Immature natural killer cell (primary cell): ENCODE measurements around the gene PVALEF. TPM values are rescaled to one million over a fixed set of nuclear protein-coding genes. Genes with fewer than 3 reads are reported as not detected.

Experiments used
- DNase-seq, 3 donors: peaks; one replicate each; pipeline ENCODE4 v3.0.0; 2022; ENCODE audit warnings: mixed read lengths in 1 of 3
- H3K27ac Mint-ChIP-seq, 6 donors: one replicate each; pipeline ENCODE4 v1.8.0; 2020; ENCODE audit warnings: mixed read lengths in 6 of 6, mild to moderate bottlenecking in 5 of 6, inconsistent platforms in 4 of 6, moderate library complexity in 3 of 6
- H3K27me3 Mint-ChIP-seq, 3 donors: one replicate each; pipeline ENCODE4 v1.8.0; 2020 to 2021; ENCODE audit warnings: low read depth in 3 of 3, mild to moderate bottlenecking in 3 of 3, mixed read lengths in 3 of 3, moderate library complexity in 3 of 3, inconsistent platforms in 1 of 3
- H3K36me3 Mint-ChIP-seq, 3 donors: one replicate each; pipeline ENCODE4 v1.8.0; 2020; ENCODE audit warnings: mixed read lengths in 3 of 3, inconsistent platforms in 2 of 3, mild to moderate bottlenecking in 2 of 3
- H3K4me1 Mint-ChIP-seq, 2 donors: one replicate each; pipeline ENCODE4 v1.8.0; 2020; ENCODE audit warnings: inconsistent platforms in 2 of 2, mild to moderate bottlenecking in 2 of 2, mixed read lengths in 2 of 2, moderate library complexity in 1 of 2
- H3K4me3 Mint-ChIP-seq, 5 donors: one replicate each; pipeline ENCODE4 v1.8.0; 2020; ENCODE audit warnings: mild to moderate bottlenecking in 5 of 5, mixed read lengths in 5 of 5, inconsistent platforms in 3 of 5, moderate library complexity in 3 of 5
- H3K9me3 Mint-ChIP-seq, 6 donors: one replicate each; pipeline ENCODE4 v1.8.0; 2020; ENCODE audit warnings: mild to moderate bottlenecking in 6 of 6, mixed read lengths in 6 of 6, inconsistent platforms in 4 of 6, moderate library complexity in 3 of 6
- polyA plus RNA-seq, 3 donors: library from polyadenylated mRNA; unstranded; fragments of 300-500 nt; fragmentation: Illumina TruSeq; gene quantifications; one replicate each; pipeline ENCODE4 v1.2.3, GENCODE V29; 2021

The PVALEF gene
- not detected for polyA plus RNA-seq

DNA sequence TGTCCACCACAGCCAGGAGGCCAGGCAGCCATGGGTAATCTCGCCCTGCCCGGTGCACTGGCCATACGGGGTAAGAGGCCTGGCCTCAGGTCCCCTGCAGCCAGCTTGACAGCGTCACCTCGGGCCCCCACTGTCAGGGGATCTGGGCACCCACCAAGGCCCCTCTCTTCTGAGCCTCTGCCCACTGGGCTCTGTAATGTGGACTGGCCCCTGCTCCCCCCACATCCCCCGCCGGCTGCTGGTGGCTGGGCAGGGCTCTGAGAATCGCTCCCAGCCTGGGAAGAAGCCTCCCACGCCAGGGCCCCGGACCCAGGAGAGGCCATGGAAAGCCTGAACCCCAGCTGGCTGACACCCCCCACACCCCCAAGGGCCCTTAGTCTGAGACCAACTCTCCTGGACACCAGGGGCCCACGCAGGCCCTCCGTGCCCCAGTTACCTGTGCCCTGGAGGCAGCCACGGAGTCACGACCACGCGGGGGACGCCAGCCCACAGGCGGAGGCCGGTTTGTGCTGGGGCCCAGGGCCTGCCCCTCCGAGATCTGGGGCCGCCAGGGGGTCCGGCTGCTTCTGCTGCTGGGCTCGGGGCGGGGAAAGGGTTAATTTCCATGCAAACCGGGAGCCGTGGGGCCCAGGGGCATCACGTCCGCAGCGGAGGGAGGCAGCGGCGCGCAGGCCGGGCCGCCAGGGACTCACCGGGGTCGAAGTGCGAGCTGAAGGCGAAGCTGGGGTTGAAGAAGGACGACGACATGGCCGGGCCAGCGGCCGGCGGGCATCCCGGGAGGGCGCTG, at the start of gene PVALEF:
Gene PVALEF (plus strand): TSS at position 262 of the 787 bp plus-strand sequence. CDS start 15,720 bp downstream, outside the sequence.
- Mint-ChIP-seq H3K27me3 (peaks cover 0 to 5% (median 0%) of the 10 kb centered on the region in 3 donors), H3K4me1 (peaks cover 4 to 9% of the 10 kb centered on the region in 2 donors), H3K36me3 (no peaks in the 10 kb centered on the region), H3K27ac (no peak within 1 kb of the TSS), H3K9me3 (no peaks in the 10 kb centered on the region), H3K4me3 (peak within 1 kb of the TSS in 4 of 5 donors; percentile 24 to 59 (median 49))
- DNase-seq = no peak

DNA sequence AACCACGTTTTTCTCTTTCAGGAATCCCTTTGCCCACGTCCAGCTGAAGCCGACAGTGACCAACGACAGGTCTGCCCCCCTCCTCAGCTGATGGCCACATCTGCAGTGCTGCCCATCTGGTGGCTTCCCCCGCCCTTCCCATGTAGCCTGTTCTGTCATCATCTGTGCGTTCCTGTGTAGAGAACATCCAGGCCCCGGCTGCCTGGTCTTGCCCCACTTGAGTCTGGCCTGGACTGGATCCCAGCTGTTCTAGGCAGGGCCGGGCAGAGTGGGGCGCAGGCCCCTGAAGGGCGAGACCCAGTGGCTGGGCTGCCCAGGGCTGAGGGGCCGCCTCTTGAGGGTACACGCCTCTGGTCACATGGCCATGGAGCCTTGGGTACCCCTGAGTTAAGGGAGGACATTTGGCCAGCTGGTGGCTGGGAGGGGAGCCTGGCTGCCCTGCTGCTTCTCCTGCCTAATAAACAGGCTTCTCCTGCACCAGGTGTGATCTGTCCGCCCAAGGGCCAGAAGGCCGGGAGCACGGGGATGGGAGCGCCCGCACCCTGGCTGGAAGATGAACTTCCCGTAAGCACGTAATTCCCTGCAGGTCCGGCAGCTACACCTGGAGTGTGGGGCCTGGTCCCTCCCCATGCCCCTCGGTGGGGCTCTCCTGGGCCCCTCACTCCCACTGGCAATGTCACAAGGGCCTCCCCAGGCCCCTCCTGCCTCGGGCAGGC, 49.4 kb upstream of the PVALEF start:
- Mint-ChIP-seq H3K9me3 (no peaks in the 10 kb centered on the region), H3K36me3 (no peaks in the 10 kb centered on the region), H3K4me3 (no peak overlapping the region), H3K27ac (no peak overlapping the region), H3K4me1 (peaks cover 0 to 1% of the 10 kb centered on the region in 2 donors), H3K27me3 (peaks cover 0 to 3% (median 0%) of the 10 kb centered on the region in 3 donors)
- no peak for DNase-seq

DNA sequence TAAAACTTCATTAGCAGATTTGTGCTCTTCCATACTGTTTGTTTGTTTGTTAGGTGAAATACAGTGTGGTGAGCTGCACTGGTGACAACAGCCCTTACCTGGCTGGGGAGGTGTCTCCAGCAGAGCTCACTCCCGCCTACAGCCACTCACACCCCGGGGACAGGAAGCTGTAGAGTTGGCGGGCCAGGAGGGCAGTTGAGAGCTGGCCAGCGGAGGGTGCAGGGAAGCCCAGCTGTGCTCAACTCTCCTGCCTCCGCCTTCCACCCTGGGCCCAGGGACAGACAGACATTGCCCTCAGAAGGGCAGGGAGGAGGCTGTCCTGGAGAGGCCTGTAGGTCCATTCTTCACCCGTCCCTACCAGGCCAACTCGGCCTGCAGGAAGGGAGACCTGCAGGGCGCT, 48.6 kb upstream of the PVALEF start:
- Mint-ChIP-seq H3K9me3 (no peaks in the 10 kb centered on the region), H3K27ac (no peak overlapping the region), H3K4me1 (peaks cover 0 to 1% of the 10 kb centered on the region in 2 donors), H3K4me3 (no peak overlapping the region), H3K27me3 (peaks cover 0 to 3% (median 0%) of the 10 kb centered on the region in 3 donors), H3K36me3 (no peaks in the 10 kb centered on the region)
- no peak for DNase-seq

DNA sequence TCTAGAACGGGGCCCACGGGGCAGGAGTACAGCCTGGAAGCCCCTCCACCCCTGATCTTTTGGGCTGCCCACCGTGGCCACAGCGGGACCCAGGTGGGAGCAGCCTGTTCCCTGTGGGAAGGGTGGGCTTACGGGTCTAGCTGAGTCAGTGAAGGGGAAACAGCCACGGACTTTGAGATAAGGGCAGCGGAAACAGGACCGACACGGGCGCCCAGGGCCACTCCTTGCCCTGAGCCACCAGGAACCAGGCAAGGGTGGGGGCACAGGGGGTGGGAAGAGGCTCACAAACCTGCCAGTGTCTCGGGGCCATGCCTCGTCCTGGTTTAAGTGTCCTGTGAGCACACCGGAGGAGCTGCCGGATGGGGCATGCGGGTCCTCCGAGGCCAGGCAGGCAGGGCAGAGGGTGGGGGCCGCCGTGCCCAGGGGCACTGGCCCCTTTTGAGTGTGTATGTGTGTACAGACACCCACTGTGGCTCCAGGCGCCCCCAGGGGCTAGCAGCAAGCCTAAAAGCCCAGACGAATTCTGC, 47.6 kb upstream of the PVALEF start:
- Mint-ChIP-seq H3K4me1 (peaks cover 0 to 1% of the 10 kb centered on the region in 2 donors), H3K9me3 (no peaks in the 10 kb centered on the region), H3K27me3 (peaks cover 0 to 3% (median 0%) of the 10 kb centered on the region in 3 donors), H3K36me3 (no peaks in the 10 kb centered on the region), H3K4me3 (no peak overlapping the region), H3K27ac (no peak overlapping the region)
- DNase-seq = no peak

DNA sequence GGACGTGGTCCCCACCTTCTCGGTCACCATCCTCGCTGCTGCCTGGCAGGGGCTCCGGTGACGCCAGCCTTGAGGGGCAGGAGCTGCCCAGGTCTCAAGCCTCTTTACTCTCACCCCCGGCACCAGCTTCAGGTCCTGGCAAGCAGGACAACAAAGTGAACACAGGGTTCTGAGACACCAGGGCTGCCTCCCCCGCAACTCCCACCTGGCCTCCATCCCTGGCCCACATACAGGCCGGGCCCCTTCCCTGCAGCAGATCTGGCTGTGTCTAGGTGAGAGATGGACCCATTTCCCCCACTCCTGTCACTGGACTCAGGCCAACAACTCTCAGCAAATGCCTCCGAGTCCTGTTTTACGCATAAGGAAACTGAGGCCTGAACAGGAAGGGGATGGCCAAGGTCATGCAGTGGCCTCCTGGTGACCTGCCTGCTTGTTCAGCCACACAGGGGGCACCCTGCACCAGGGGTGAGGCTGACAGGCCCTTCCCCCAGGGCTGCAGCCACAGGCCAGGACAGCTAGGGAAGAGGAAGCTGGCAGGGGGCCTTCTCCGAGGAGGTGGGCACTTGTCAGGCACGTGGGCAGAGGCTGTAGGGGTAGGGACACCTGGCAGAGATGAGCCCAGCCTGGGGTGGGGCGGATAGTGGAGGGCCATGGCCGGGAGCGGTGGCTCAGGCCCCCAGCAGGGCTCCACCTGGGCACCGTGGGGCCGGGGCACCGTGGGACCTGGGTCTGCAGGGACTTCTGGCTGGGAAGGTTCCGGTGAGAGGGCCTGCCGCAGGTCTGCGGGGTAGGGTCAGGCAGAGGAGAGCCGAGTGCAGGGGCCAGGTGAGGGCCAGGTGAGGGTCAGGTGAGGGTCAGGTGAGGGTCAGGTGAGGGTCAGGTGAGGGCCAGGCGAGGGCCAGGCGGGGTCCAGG, 46.7 kb upstream of the PVALEF start:
- Mint-ChIP-seq H3K4me1 (peaks cover 0 to 1% of the 10 kb centered on the region in 2 donors), H3K27me3 (peaks cover 0 to 3% (median 0%) of the 10 kb centered on the region in 3 donors), H3K36me3 (no peaks in the 10 kb centered on the region), H3K27ac (peak overlapping the region in 1 of 6 donors; percentile 64), H3K4me3 (peak overlapping the region in 3 of 5 donors; percentile 30 to 46 (median 33)), H3K9me3 (no peaks in the 10 kb centered on the region)
- DNase-seq = no peak

DNA sequence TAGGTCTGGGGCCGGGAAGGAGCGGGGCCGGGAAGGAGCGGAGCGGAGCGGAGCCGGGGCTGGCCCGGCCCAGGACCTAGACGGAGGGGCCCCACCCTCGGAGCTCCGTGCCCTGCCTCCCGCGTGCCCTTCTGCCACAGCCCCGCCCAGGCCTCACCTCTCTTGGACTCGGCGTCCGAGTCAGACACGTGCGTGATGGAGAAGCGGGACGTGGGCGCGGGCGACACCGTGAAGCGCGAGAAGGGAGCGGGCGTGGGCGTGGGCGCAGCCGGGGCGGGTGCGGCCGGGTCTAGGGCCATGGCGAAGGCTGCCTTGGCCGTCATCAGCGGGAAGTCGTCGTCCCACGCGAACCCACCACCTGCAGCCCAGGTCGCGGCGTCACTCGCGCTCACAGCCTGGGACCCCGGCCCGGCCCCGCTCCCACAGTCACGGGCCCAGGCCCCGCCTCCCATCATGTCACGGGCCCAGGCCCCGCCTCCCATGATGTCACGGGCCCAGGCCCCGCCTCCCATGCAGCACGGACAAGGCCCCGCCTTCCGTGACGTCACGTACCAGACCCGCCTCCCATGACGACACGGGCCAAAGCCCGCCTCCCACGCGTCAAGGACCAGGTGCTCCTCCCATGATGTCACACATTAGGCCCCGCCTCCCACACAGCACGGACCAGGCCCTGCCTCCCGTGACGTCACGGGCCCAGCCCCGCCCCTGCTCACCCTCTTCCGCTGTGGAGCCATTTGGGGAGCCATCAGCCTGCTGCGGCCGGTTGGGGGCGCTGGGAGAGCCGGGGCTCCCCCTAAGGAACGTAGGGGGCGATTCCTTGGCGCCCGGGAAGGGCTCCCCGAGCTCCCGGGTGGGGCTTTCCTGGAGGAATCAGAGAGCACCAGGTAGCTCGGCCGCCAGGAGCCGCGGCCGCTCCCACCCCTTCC, 45.8 kb upstream of the PVALEF start:
- Mint-ChIP-seq H3K36me3 (no peaks in the 10 kb centered on the region), H3K27ac (peak overlapping the region in 4 of 6 donors; percentile 70 to 85 (median 82)), H3K27me3 (peaks cover 0 to 3% (median 0%) of the 10 kb centered on the region in 3 donors), H3K4me3 (peak overlapping the region in 4 of 5 donors; percentile 48 to 65 (median 58)), H3K9me3 (no peaks in the 10 kb centered on the region), H3K4me1 (peaks cover 0 to 1% of the 10 kb centered on the region in 2 donors)
- peak; percentile 76 to 84 (median 82) for DNase-seq

DNA sequence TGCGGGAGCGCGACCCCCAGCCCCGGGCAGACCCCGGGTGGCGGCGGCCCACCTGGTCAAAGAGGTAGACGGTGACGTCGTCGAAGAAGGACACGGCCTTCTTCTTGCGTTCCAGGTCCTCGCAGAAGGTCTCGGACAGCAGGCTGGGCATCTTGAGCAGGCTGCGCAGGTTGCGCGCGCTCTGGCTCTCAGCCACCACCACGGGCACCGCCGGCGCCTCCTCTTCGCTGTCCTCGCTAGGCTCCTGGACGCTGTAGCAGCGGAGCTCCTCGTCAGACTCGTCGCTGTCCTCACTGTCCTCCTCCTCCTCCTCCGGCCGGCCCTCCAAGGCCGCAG, 45.2 kb upstream of the PVALEF start:
- no peak overlapping the region for H3K4me3 Mint-ChIP-seq
- H3K27ac Mint-ChIP-seq = no peak overlapping the region
- no peaks in the 10 kb centered on the region for H3K36me3 Mint-ChIP-seq
- peaks cover 0 to 3% (median 0%) of the 10 kb centered on the region in 3 donors for H3K27me3 Mint-ChIP-seq
- DNase-seq = no peak
- H3K9me3 Mint-ChIP-seq = no peaks in the 10 kb centered on the region
- peaks cover 0 to 1% of the 10 kb centered on the region in 2 donors for H3K4me1 Mint-ChIP-seq

DNA sequence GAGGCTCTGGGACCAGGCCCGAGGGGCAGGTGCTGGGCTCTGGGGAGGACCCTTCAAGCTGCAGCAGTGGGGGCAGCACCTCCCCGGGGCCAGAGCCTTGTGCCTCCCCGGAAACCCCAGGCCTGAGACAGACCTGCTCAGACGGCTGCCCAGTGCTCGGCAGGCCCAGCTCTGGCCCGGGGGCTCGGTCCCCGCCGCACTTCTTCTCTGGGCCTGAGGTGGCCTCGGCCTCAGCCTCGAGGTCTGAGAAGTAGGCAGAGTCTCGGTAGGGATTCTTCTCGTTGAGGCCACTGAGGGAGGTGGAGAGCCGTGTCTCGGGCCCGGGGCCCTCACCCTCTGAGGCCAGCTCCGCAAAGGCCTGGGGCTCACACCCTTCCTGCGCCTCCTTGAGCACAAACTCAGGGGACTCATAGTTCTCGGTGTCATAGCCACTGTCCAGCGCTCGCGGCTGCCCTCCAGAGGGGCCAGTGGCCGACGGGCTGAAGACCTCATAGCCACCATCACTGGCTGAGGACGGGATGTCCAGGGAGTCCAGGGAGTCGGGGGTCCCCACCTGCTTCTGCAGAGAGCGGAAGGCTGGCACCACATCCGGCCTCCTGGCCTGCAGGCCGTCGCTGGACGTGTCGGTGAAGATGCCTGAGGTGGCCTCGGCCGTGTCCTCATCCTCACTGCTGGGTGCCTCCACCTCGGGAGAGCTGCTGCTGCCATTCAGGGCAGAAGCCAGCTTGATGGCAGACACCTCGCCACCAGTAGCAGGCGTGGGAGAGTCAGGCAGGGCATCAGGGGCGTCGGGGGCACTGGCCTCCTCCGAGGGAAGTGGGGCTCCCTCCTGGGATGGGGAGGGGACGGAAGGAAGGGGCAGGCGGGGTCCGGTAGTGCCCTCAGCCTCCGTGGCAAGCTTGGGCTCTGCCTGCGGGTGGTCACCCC, 44.3 kb upstream of the PVALEF start:
- peaks cover 0 to 3% (median 0%) of the 10 kb centered on the region in 3 donors for H3K27me3 Mint-ChIP-seq
- no peaks in the 10 kb centered on the region for H3K36me3 Mint-ChIP-seq
- no peak overlapping the region for H3K4me3 Mint-ChIP-seq
- H3K9me3 Mint-ChIP-seq = no peaks in the 10 kb centered on the region
- peaks cover 0 to 1% of the 10 kb centered on the region in 2 donors for H3K4me1 Mint-ChIP-seq
- no peak overlapping the region for H3K27ac Mint-ChIP-seq
- no peak for DNase-seq

DNA sequence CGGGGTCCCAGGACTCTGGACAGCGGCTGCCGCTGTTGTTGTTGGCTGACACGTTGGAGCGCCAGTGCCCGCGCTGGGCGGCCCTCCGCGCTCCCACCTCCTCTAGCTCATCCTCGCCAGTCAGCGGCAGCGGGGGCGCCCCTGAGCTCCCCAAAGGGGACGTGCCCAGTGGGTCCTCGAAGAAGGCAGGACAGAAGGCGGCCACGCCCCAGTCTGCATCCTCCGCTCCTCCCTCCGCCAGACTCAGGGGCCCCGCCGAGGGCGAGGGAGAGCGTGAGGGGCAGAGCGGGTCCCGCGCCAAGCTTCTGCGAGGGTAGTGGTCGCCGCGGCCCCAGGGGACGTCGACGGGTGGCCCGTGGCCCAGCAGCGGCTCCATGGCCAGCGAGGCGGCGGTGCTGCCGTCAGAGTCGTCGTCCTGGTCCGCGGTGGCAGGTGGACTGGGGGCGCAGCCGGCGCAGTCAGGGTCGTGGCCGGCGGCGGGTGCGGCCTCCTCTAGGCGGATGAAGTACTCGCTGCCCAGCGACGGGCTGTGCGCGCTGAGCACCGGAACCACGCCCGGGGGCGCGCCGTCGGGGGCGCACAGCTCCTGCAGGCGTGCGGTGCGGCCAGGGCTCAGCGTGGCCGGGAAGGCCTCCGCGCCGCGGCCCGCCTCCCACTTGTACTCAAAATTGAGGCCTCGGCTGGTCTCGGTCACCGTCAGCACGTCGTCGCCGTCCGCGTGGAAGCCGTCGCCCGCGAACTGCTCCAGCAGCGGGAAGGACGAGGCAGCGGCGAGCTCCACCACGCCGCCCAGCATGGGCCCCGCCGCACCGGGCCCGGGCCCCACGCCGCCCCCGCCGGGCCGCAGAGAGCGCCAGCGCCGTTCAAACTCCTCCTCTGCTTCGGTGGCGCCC, 43.2 kb upstream of the PVALEF start:
- Mint-ChIP-seq H3K4me1 (peaks cover 0 to 1% of the 10 kb centered on the region in 2 donors), H3K9me3 (no peaks in the 10 kb centered on the region)

DNA sequence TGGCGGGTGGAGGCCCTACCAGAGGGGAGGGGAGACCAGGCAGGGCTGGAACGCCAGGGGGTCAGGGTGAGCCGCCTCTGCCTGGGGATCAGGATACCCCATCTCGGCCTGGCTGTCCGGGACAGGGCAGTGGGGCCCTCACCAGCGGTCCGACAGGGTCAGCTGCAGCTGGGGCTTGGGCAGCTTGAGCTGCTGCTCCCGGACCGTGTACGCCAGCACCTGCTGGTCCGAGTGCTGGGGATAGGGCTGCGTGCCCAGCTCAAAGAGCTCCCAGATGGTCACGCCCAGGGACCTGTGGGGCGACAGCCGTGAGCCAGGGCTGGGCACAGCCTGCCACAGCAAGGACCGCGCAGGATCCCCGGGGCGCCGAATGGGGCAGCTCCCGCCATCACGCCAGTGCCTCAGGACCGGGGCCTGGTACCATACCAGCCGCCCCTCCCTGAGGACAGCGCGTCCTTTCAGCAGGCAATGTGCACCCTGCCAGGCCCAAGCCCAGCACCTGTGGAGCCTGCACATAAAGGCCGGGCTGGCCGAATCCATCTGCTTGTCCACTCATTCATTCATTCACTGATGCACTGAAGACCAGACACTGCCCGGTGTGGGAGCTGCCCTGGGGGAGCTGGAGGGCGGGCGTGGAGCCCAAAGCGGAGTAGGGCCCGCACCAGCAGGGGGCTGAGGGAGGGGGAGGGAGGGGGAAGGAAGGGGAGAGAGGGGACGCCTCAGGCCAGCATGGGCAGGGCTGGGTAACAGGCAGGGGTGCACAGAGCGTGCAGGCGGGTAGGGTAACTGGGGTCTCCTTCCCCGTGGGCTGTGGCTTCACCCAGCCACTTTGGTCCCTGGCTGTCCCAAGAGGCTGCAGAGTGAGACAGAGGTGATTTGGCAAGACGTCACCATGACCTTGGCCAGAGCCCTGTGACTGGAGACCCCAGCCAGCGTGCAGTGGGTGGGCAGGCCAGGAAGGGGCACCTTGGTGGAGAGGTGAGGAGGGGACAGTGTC, 42.0 kb upstream of the PVALEF start:
- peak overlapping the region in 1 of 6 donors; percentile 67 for H3K27ac Mint-ChIP-seq
- H3K4me1 Mint-ChIP-seq = peaks cover 0 to 1% of the 10 kb centered on the region in 2 donors
- H3K9me3 Mint-ChIP-seq = no peaks in the 10 kb centered on the region
- no peaks in the 10 kb centered on the region for H3K36me3 Mint-ChIP-seq
- H3K4me3 Mint-ChIP-seq = no peak overlapping the region
- peaks cover 0 to 3% (median 0%) of the 10 kb centered on the region in 3 donors for H3K27me3 Mint-ChIP-seq
- DNase-seq = no peak

More for the DNA sequence above, 43.2 kb upstream of the PVALEF start:
- Mint-ChIP-seq H3K36me3 (no peaks in the 10 kb centered on the region), H3K27ac (no peak overlapping the region), H3K27me3 (peaks cover 0 to 3% (median 0%) of the 10 kb centered on the region in 3 donors), H3K4me3 (no peak overlapping the region)
- no peak for DNase-seq
